Measurements from ENCODE around the gene PTPRU.

GRCh38 chr1:29233693-29234092 is 2.6 kb upstream of the PTPRU start:
- TF ChIP-seq CTCF (IDR thresholded peaks at IDR 0.05; ENCODE audit: low read depth, low read length) (no peak), POLR2A (IDR thresholded peaks at IDR 0.05; ENCODE audit: extremely low read depth, insufficient read length) (no peak), MAX (IDR thresholded peaks at IDR 0.05; ENCODE audit: low read depth, low read length) (no peak), MYC (IDR thresholded peaks at IDR 0.05; ENCODE audit: low read depth, low read length) (no peak)
